ENCODE measurements around the gene ZMIZ2.
"Not testable (repeated sequence)": the region's sequence is repeated elsewhere in the genome, so short reads cannot be mapped to it uniquely, and the experiment has no call there.

The ZMIZ2 gene

DNA sequence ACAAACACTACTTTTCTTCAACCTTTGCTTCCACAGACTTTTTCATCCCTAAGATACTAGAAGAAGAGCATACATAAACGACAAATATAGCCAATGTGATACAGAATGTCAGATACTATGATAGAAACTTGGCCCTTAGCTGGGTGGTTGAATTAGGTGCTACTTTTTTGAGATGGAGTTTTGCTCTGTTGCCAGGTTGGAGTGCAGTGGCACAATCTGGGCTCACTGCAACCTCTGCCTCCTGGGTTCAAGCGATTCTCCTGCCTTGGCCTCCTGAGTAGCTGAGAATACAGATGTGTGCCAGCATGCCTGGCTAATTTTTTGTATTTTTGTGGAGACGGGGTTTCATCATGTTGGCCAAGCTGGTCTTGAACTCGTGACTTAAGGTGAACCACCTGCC lies 51.3 kb downstream of the ZMIZ2 start:
- no peak for DNase-seq (ENCODE audit: low spot score in 2 of 2)
- Histone ChIP-seq H3K4me1 (peaks cover 6% of the 10 kb centered on the region; the same call in 1 of the 2 replicates), H3K36me3 (replicated peaks) (peaks cover 75% of the 10 kb centered on the region), H3K4me3 (no peak overlapping the region), H3K9me3 (no peaks in the 10 kb centered on the region), H3K27me3 (ENCODE audit: low read depth) (no peaks in the 10 kb centered on the region)
- in situ Hi-C loops (cut with MboI; ENCODE audit: low sequenced_read_pairs) = no loop called here

- in situ Hi-C loops (cut with MboI; ENCODE audit: low sequenced_read_pairs) = no loop called here
- H3K36me3 ChIP-seq (replicated peaks) = peaks cover 71% of the 10 kb centered on the region
- no peak for DNase-seq (ENCODE audit: low spot score in 2 of 2)
These were observed 53.2 kb downstream of the ZMIZ2 start for GRCh38 chr7:44801890-44802289.

DNA sequence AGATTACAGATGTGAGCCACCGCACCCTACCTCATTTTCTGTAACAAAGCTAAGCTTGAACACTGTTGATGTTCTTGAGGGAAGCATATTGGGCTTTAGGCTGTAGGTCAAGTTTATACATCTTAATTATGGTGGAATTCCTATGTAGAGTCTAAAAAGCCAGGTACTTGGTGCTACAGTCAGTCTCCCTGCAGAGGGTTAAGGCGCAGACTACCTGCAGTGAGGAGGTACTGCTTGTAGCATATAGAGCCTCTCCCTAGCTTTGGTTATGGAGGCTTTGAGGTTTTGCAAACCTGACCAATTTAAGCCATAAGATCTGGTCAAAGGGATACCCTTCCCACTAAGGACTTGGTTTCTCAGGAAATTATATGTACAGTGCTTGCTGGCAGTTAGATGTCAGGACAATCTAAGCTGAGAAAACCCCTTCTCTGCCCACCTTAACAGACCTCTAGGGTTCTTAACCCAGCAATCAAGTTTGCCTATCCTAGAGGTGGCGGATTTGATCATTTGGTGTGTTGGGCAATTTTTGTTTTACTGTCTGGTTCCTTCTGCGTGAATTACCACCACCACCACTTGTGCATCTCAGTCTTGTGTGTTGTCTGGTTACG lies 53.9 kb downstream of the ZMIZ2 start:
- Histone ChIP-seq H3K4me1 (0 out of 2 replicates have a peak, but pooled peaks cover 6% of the 10 kb centered on the region), H3K4me3 (no peak overlapping the region), H3K9me3 (no peaks in the 10 kb centered on the region), H3K36me3 (replicated peaks) (peaks cover 65% of the 10 kb centered on the region), H3K27me3 (ENCODE audit: low read depth) (no peaks in the 10 kb centered on the region)
- no peak for DNase-seq (ENCODE audit: low spot score in 2 of 2)
- in situ Hi-C loops (cut with MboI; ENCODE audit: low sequenced_read_pairs) = no loop called here

More at GRCh38 chr7:44801890-44802289, 53.2 kb downstream of the ZMIZ2 start:
- Histone ChIP-seq H3K4me1 (0 out of 2 replicates have a peak, but pooled peaks cover 6% of the 10 kb centered on the region), H3K9me3 (no peaks in the 10 kb centered on the region), H3K4me3 (no peak overlapping the region), H3K27me3 (ENCODE audit: low read depth) (no peaks in the 10 kb centered on the region)

DNA sequence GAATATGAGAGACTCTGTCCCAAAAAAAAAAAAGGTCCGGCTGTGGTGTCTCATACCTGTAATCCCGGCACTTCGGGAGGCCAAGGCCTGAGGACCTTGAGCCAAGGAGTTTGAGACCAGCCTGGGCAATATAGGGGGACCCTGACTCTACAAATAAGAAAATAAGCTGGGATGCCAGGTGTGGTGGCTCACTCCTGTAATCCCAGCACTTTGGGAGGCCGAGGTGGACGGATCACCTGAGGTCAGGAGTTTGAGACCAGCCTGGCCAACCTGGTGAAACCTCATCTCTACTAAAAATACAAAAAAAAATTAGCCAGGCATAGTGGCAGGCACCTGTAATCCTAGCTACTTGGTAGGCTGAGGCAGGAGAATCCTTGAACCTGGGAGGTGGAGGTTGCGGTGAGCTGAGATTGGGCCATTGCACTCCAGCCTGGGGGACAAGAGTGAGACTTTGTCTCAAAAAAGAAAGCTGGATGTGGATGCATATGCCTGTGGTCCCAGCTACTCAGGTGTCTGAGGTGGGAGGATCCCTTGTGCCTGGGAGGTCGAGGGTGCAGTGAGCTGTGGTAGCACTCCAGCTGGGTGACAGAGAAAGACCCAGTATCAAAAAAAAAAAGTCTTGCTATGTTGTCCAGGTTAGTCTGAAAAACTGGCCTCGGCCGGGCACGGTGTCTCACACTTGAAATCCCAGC lies 55.3 kb downstream of the ZMIZ2 start:
- H3K4me3 ChIP-seq; in situ Hi-C loops (cut with MboI; ENCODE audit: low sequenced_read_pairs); H3K9me3 ChIP-seq; H3K4me1 ChIP-seq; H3K27me3 ChIP-seq (ENCODE audit: low read depth); DNase-seq (ENCODE audit: low spot score in 2 of 2): not testable (repeated sequence)
- H3K36me3 ChIP-seq (replicated peaks) = peaks cover 50% of the 10 kb centered on the region

DNA sequence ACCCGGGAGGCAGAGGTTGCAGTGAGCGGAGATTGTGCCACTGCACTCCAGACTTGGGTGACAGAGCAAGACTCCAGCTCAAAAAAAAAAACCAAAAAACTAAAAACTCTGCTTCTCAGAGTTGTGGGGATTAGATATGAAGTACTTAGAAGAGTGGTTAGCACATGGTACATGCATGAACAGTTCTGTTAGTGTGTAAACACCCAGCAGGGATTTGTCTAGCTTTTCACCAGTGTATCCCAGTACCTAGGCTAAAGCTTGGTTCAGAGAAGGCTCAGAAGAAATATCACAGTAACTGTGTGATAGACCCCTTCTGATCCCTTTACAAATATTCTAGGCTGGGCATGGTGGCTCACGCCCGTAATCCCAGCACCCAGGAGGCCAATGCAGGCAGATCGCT lies 57.3 kb downstream of the ZMIZ2 start:
- Histone ChIP-seq H3K4me3 (no peak overlapping the region), H3K36me3 (replicated peaks) (peaks cover 31% of the 10 kb centered on the region), H3K27me3 (ENCODE audit: low read depth) (no peaks in the 10 kb centered on the region), H3K9me3 (no peaks in the 10 kb centered on the region), H3K4me1 (no peaks in the 10 kb centered on the region)
- in situ Hi-C loops (cut with MboI; ENCODE audit: low sequenced_read_pairs) = no loop called here
- DNase-seq (ENCODE audit: low spot score in 2 of 2) = no peak

- Histone ChIP-seq H3K4me3 (no peak overlapping the region), H3K9me3 (no peaks in the 10 kb centered on the region), H3K36me3 (replicated peaks) (peaks cover under 1% of the 10 kb centered on the region; the same call in 1 of the 2 replicates), H3K27me3 (ENCODE audit: low read depth) (no peaks in the 10 kb centered on the region), H3K4me1 (no peaks in the 10 kb centered on the region)
- in situ Hi-C loops (cut with MboI; ENCODE audit: low sequenced_read_pairs) = no loop called here
- DNase-seq (ENCODE audit: low spot score in 2 of 2) = no peak
These were observed 60.3 kb downstream of the ZMIZ2 start for GRCh38 chr7:44808914-44809393.

DNA sequence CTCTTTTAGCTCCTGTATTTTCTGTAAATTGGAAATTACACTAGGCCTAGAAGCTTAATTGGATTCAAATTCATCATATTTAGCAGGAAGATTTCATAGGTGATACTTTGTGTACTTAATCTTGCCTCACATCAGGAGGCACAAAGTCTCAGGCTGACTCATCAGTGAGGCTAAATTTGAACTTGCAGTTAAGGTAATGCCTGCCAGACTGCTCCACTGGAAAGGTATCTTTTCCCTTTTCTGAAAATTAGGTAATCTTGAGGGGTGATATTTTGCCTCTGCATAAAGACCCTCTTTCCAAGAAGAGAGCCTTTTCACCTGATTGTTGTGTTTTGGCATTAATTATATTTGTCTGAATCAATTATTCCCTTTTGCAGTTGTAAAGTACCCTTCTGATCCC lies 62.4 kb downstream of the ZMIZ2 start:
- in situ Hi-C loops (cut with MboI; ENCODE audit: low sequenced_read_pairs) = no loop called here

GRCh38 chr7:44811571-44811970 lies 62.9 kb downstream of the ZMIZ2 start:
- no peaks in the 10 kb centered on the region for H3K27me3 ChIP-seq (ENCODE audit: low read depth)
- no peaks in the 10 kb centered on the region for H3K36me3 ChIP-seq (replicated peaks)
- no peaks in the 10 kb centered on the region for H3K4me1 ChIP-seq
- in situ Hi-C loops (cut with MboI; ENCODE audit: low sequenced_read_pairs) = no loop called here
- H3K9me3 ChIP-seq = no peaks in the 10 kb centered on the region
- no peak for DNase-seq (ENCODE audit: low spot score in 2 of 2)
- H3K4me3 ChIP-seq = no peak overlapping the region

More for the DNA sequence above, 62.4 kb downstream of the ZMIZ2 start:
- Histone ChIP-seq H3K4me1 (no peaks in the 10 kb centered on the region), H3K27me3 (ENCODE audit: low read depth) (no peaks in the 10 kb centered on the region), H3K4me3 (no peak overlapping the region), H3K36me3 (replicated peaks) (no peaks in the 10 kb centered on the region), H3K9me3 (no peaks in the 10 kb centered on the region)
- DNase-seq (ENCODE audit: low spot score in 2 of 2) = no peak

DNA sequence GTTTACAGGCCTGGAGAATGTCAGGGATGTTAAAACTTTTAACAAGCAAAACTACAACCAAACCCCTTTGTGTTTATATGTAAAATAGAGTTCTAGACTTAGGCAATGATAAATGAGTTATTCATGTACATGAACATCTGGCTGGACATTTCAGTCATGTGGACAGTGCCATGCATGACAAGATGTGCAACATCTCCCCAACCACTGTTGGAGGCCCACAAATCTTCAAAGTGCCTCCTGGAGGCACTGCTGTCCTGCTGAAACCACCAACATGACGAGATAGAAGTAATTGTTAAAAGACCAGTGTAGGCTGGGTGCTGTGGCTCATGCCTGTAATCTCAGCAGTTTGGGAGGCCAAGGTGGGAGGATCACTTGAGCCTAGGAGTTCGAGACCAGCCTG lies 66.3 kb downstream of the ZMIZ2 start:
- DNase-seq (ENCODE audit: low spot score in 2 of 2) = no peak
- in situ Hi-C loops (cut with MboI; ENCODE audit: low sequenced_read_pairs) = no loop called here
- Histone ChIP-seq H3K9me3 (no peaks in the 10 kb centered on the region), H3K36me3 (replicated peaks) (no peaks in the 10 kb centered on the region), H3K4me1 (no peaks in the 10 kb centered on the region), H3K27me3 (ENCODE audit: low read depth) (no peaks in the 10 kb centered on the region), H3K4me3 (no peak overlapping the region)

DNA sequence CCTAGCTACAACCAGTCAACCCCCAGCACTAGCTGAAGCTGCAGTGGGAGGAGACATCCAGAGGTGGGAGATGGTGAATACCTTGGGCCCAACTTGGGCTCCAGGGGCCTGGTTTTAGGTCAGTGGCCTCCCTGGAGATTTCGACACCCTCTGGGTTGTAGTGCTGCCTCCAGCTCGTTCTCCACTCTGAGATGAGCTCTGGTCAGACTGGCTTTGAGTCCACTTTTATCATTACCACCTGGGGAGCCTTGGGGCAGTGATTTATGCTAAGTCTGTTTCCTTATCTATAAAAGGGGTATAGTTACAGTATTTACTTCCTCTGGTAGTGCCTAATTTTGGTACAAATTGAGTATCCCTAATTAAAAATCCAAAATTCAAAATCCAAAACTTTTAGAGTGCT lies 70.6 kb downstream of the ZMIZ2 start:
- H3K4me3 ChIP-seq = no peak overlapping the region
- no peaks in the 10 kb centered on the region for H3K4me1 ChIP-seq
- H3K36me3 ChIP-seq (replicated peaks) = no peaks in the 10 kb centered on the region; the same call in 1 of the 2 replicates
- in situ Hi-C loops (cut with MboI; ENCODE audit: low sequenced_read_pairs) = no loop called here
- H3K27me3 ChIP-seq (ENCODE audit: low read depth) = no peaks in the 10 kb centered on the region
- no peak for DNase-seq (ENCODE audit: low spot score in 2 of 2)
- no peaks in the 10 kb centered on the region for H3K9me3 ChIP-seq
